ENCODE data around the gene THAP11. TPM values are rescaled to one million over a fixed set of nuclear protein-coding genes. Genes with fewer than 3 reads are reported as not detected.

Gene THAP11
- total and polyA plus RNA-seq, 4 donors = 22.4 to 39.7 (median 33.1) TPM

GRCh38 chr16:67806428-67807147, 35.5 kb upstream of the THAP11 start, which contains the start of the genes RANBP10 and TSNAXIP1:
Gene RANBP10, minus strand, starts transcription at chr16:67806560. Its CDS starts 24 bp downstream, at chr16:67806536.
Gene TSNAXIP1, plus strand, starts transcription at chr16:67806889. Its CDS starts 261 bp downstream, at chr16:67807150.
- Histone ChIP-seq H3K27ac (ENCODE audit: low read depth, low read length) (peak within 1 kb of the TSS; percentile 81), H3K4me3 (ENCODE audit: low read depth, low read length) (peak within 1 kb of the TSS; percentile 98), H3K36me3 (ENCODE audit: control insufficient read depth, insufficient read depth, low read length) (peaks cover 20% of the 10 kb centered on the region), H3K27me3 (ENCODE audit: control insufficient read depth, insufficient read depth, low read length) (no peaks in the 10 kb centered on the region), H3K4me1 (ENCODE audit: control insufficient read depth, insufficient read depth, low read length) (peaks cover 17% of the 10 kb centered on the region), H3K9me3 (ENCODE audit: control insufficient read depth, insufficient read depth, low read length) (no peaks in the 10 kb centered on the region)
- 0% methylated on average over 40 of the region's 54 CpGs for WGBS (ENCODE audit: insufficient coverage)
- peak; percentile 90 to 100 (median 98) for DNase-seq (ENCODE audit: low read depth in 4 of 6, low spot score in 6 of 6)

- peak overlapping the region; percentile 98 for H3K4me3 ChIP-seq (ENCODE audit: low read depth, low read length)
- H3K36me3 ChIP-seq (ENCODE audit: control insufficient read depth, insufficient read depth, low read length) = peaks cover 14% of the 10 kb centered on the region
- no peaks in the 10 kb centered on the region for H3K27me3 ChIP-seq (ENCODE audit: control insufficient read depth, insufficient read depth, low read length)
- DNase-seq (ENCODE audit: low read depth in 4 of 6, low spot score in 6 of 6) = no peak
- peaks cover 17% of the 10 kb centered on the region for H3K4me1 ChIP-seq (ENCODE audit: control insufficient read depth, insufficient read depth, low read length)
- H3K27ac ChIP-seq (ENCODE audit: low read depth, low read length) = peak overlapping the region; percentile 81
- 13% methylated on average over 15 of the region's 24 CpGs for WGBS (ENCODE audit: insufficient coverage)
- no peaks in the 10 kb centered on the region for H3K9me3 ChIP-seq (ENCODE audit: control insufficient read depth, insufficient read depth, low read length)
Measured at GRCh38 chr16:67807148-67807682, 34.9 kb upstream of the THAP11 start.

GRCh38 chr16:67811899-67812298, 30.2 kb upstream of the THAP11 start:
- Histone ChIP-seq H3K4me1 (ENCODE audit: control insufficient read depth, insufficient read depth, low read length) (peaks cover 7% of the 10 kb centered on the region), H3K27me3 (ENCODE audit: control insufficient read depth, insufficient read depth, low read length) (no peaks in the 10 kb centered on the region), H3K27ac (ENCODE audit: low read depth, low read length) (no peak overlapping the region), H3K9me3 (ENCODE audit: control insufficient read depth, insufficient read depth, low read length) (no peaks in the 10 kb centered on the region), H3K36me3 (ENCODE audit: control insufficient read depth, insufficient read depth, low read length) (no peaks in the 10 kb centered on the region), H3K4me3 (ENCODE audit: low read depth, low read length) (no peak overlapping the region)
- WGBS (ENCODE audit: insufficient coverage) = 100% methylated on average over 1 of the region's 1 CpG
- no peak for DNase-seq (ENCODE audit: low read depth in 4 of 6, low spot score in 6 of 6)

- Histone ChIP-seq H3K27me3 (ENCODE audit: control insufficient read depth, insufficient read depth, low read length) (no peaks in the 10 kb centered on the region), H3K27ac (ENCODE audit: low read depth, low read length) (no peak overlapping the region), H3K9me3 (ENCODE audit: control insufficient read depth, insufficient read depth, low read length) (no peaks in the 10 kb centered on the region), H3K36me3 (ENCODE audit: control insufficient read depth, insufficient read depth, low read length) (no peaks in the 10 kb centered on the region), H3K4me3 (ENCODE audit: low read depth, low read length) (no peak overlapping the region), H3K4me1 (ENCODE audit: control insufficient read depth, insufficient read depth, low read length) (no peaks in the 10 kb centered on the region)
- 78% methylated on average over 4 of the region's 8 CpGs for WGBS (ENCODE audit: insufficient coverage)
- no peak for DNase-seq (ENCODE audit: low read depth in 4 of 6, low spot score in 6 of 6)
Measured at GRCh38 chr16:67814567-67814966, 27.6 kb upstream of the THAP11 start.

- Histone ChIP-seq H3K36me3 (ENCODE audit: control insufficient read depth, insufficient read depth, low read length) (peaks cover 17% of the 10 kb centered on the region), H3K4me1 (ENCODE audit: control insufficient read depth, insufficient read depth, low read length) (no peaks in the 10 kb centered on the region), H3K27me3 (ENCODE audit: control insufficient read depth, insufficient read depth, low read length) (no peaks in the 10 kb centered on the region), H3K9me3 (ENCODE audit: control insufficient read depth, insufficient read depth, low read length) (no peaks in the 10 kb centered on the region), H3K27ac (ENCODE audit: low read depth, low read length) (no peak overlapping the region), H3K4me3 (ENCODE audit: low read depth, low read length) (no peak overlapping the region)
- DNase-seq (ENCODE audit: low read depth in 4 of 6, low spot score in 6 of 6) = no peak
- WGBS (ENCODE audit: insufficient coverage) = 87% methylated on average over 11 of the region's 11 CpGs
Measured at GRCh38 chr16:67820608-67821259, 21.4 kb upstream of the THAP11 start.

- Histone ChIP-seq H3K27me3 (ENCODE audit: control insufficient read depth, insufficient read depth, low read length) (no peaks in the 10 kb centered on the region), H3K4me1 (ENCODE audit: control insufficient read depth, insufficient read depth, low read length) (no peaks in the 10 kb centered on the region), H3K27ac (ENCODE audit: low read depth, low read length) (no peak overlapping the region), H3K9me3 (ENCODE audit: control insufficient read depth, insufficient read depth, low read length) (no peaks in the 10 kb centered on the region), H3K4me3 (ENCODE audit: low read depth, low read length) (no peak overlapping the region), H3K36me3 (ENCODE audit: control insufficient read depth, insufficient read depth, low read length) (peaks cover 33% of the 10 kb centered on the region)
- 89% methylated on average over 2 of the region's 2 CpGs for WGBS (ENCODE audit: insufficient coverage)
- DNase-seq (ENCODE audit: low read depth in 4 of 6, low spot score in 6 of 6) = no peak
Measured at GRCh38 chr16:67822511-67822910, 19.6 kb upstream of the THAP11 start.

- Histone ChIP-seq H3K27ac (ENCODE audit: low read depth, low read length) (no peak overlapping the region), H3K4me1 (ENCODE audit: control insufficient read depth, insufficient read depth, low read length) (no peaks in the 10 kb centered on the region), H3K4me3 (ENCODE audit: low read depth, low read length) (no peak overlapping the region), H3K27me3 (ENCODE audit: control insufficient read depth, insufficient read depth, low read length) (no peaks in the 10 kb centered on the region), H3K36me3 (ENCODE audit: control insufficient read depth, insufficient read depth, low read length) (peaks cover 59% of the 10 kb centered on the region), H3K9me3 (ENCODE audit: control insufficient read depth, insufficient read depth, low read length) (no peaks in the 10 kb centered on the region)
- WGBS (ENCODE audit: insufficient coverage) = 77% methylated on average over 8 of the region's 8 CpGs
- DNase-seq (ENCODE audit: low read depth in 4 of 6, low spot score in 6 of 6) = no peak
Measured at GRCh38 chr16:67825119-67825518, 17.0 kb upstream of the THAP11 start.

GRCh38 chr16:67825906-67826305, 16.2 kb upstream of the THAP11 start:
- DNase-seq (ENCODE audit: low read depth in 4 of 6, low spot score in 6 of 6) = no peak
- Histone ChIP-seq H3K4me1 (ENCODE audit: control insufficient read depth, insufficient read depth, low read length) (no peaks in the 10 kb centered on the region), H3K27ac (ENCODE audit: low read depth, low read length) (no peak overlapping the region), H3K36me3 (ENCODE audit: control insufficient read depth, insufficient read depth, low read length) (peaks cover 63% of the 10 kb centered on the region), H3K4me3 (ENCODE audit: low read depth, low read length) (no peak overlapping the region), H3K9me3 (ENCODE audit: control insufficient read depth, insufficient read depth, low read length) (no peaks in the 10 kb centered on the region), H3K27me3 (ENCODE audit: control insufficient read depth, insufficient read depth, low read length) (no peaks in the 10 kb centered on the region)
- WGBS (ENCODE audit: insufficient coverage) = 96% methylated on average over 14 of the region's 14 CpGs

GRCh38 chr16:67828651-67829050, 13.5 kb upstream of the THAP11 start:
- peaks cover 11% of the 10 kb centered on the region for H3K4me1 ChIP-seq (ENCODE audit: control insufficient read depth, insufficient read depth, low read length)

More at GRCh38 chr16:67828651-67829050, 13.5 kb upstream of the THAP11 start:
- no peaks in the 10 kb centered on the region for H3K27me3 ChIP-seq (ENCODE audit: control insufficient read depth, insufficient read depth, low read length)
- WGBS (ENCODE audit: insufficient coverage) = 96% methylated on average over 4 of the region's 4 CpGs
- DNase-seq (ENCODE audit: low read depth in 4 of 6, low spot score in 6 of 6) = no peak
- no peak overlapping the region for H3K27ac ChIP-seq (ENCODE audit: low read depth, low read length)
- no peak overlapping the region for H3K4me3 ChIP-seq (ENCODE audit: low read depth, low read length)
- no peaks in the 10 kb centered on the region for H3K9me3 ChIP-seq (ENCODE audit: control insufficient read depth, insufficient read depth, low read length)
- peaks cover 72% of the 10 kb centered on the region for H3K36me3 ChIP-seq (ENCODE audit: control insufficient read depth, insufficient read depth, low read length)

All from spinal cord (tissue), 10 donors.